GM04503 (cell line): ENCODE data around the gene KIF6.
"Not testable (repeated sequence)": the region's sequence is repeated elsewhere in the genome, so short reads cannot be mapped to it uniquely, and the experiment has no call there.

Experiments used
- DNase-seq: peaks from one replicate; pipeline ENCODE4 v3.0.0-alpha.2; 2012; ENCODE audit warnings: low read depth

Gene KIF6

GRCh38 chr6:39707962-39708683 lies 17.1 kb downstream of the KIF6 start:
- no peak for DNase-seq

- DNase-seq = no peak
Measured at GRCh38 chr6:39706819-39707335, 18.3 kb downstream of the KIF6 start.

- DNase-seq = no peak
Measured at GRCh38 chr6:39702265-39702664, 22.9 kb downstream of the KIF6 start.

- DNase-seq = no peak
Measured at GRCh38 chr6:39700362-39700761, 24.8 kb downstream of the KIF6 start.

GRCh38 chr6:39698789-39699188 lies 26.4 kb downstream of the KIF6 start:
- DNase-seq = no peak

GRCh38 chr6:39696986-39697788 lies 28.0 kb downstream of the KIF6 start:
- no peak for DNase-seq

GRCh38 chr6:39695447-39695846 lies 29.8 kb downstream of the KIF6 start:
- no peak for DNase-seq

- DNase-seq = no peak
Measured at GRCh38 chr6:39693206-39693605, 32.0 kb downstream of the KIF6 start.

GRCh38 chr6:39688494-39688893 lies 36.7 kb downstream of the KIF6 start:
- DNase-seq = peak; percentile 50

GRCh38 chr6:39686976-39687375 lies 38.2 kb downstream of the KIF6 start:
- DNase-seq = no peak

GRCh38 chr6:39685938-39686337 lies 39.3 kb downstream of the KIF6 start:
- DNase-seq = no peak

GRCh38 chr6:39685489-39685826 lies 39.8 kb downstream of the KIF6 start:
- DNase-seq = no peak

GRCh38 chr6:39684790-39685488 lies 40.3 kb downstream of the KIF6 start:
- no peak for DNase-seq

- no peak for DNase-seq
Measured at GRCh38 chr6:39681674-39682121, 43.5 kb downstream of the KIF6 start.

GRCh38 chr6:39678914-39679313 lies 46.3 kb downstream of the KIF6 start:
- DNase-seq = no peak

- not testable (repeated sequence) for DNase-seq
Measured at GRCh38 chr6:39677318-39677717, 47.9 kb downstream of the KIF6 start.

GRCh38 chr6:39670519-39670918 lies 54.7 kb downstream of the KIF6 start:
- no peak for DNase-seq

GRCh38 chr6:39669973-39670342 lies 55.2 kb downstream of the KIF6 start:
- no peak for DNase-seq

GRCh38 chr6:39669207-39669972 lies 55.8 kb downstream of the KIF6 start:
- DNase-seq = no peak

GRCh38 chr6:39666706-39667489 lies 58.3 kb downstream of the KIF6 start:
- DNase-seq = no peak

- DNase-seq = no peak
Measured at GRCh38 chr6:39665861-39666260, 59.3 kb downstream of the KIF6 start.
